Vagina (tissue), 2 donors: Measurements from ENCODE around the gene DUSP18. TPM values are rescaled to one million over a fixed set of nuclear protein-coding genes. Genes with fewer than 3 reads are reported as not detected.

ENCODE experiments used
- DNase-seq, 2 donors: peaks; one replicate each; pipeline ENCODE4 v3.0.0-alpha.2; 2017; ENCODE audit errors: extremely low spot score in 2 of 2
- H3K27ac ChIP-seq: fragments of 200-600 bp; sonication (generic); one replicate; pipeline ENCODE4 v1.5.1; 2019
- H3K27me3 ChIP-seq: fragments of 200-600 bp; sonication (generic); one replicate; pipeline ENCODE4 v1.5.1; 2019
- H3K36me3 ChIP-seq, 2 donors: fragments of 200-600 bp; sonication (generic); one replicate each; pipeline ENCODE4 v1.5.1; 2017 to 2019
- H3K4me1 ChIP-seq: fragments of 200-600 bp; sonication (generic); one replicate; pipeline ENCODE4 v1.5.1; 2019
- H3K4me3 ChIP-seq, 2 donors: fragments of 200-600 bp; sonication (generic); 1 replicate in 1 of 2; 2 replicates in 1 of 2; pipeline ENCODE4 v1.5.1; 2016 to 2019
- H3K9me3 ChIP-seq: fragments of 200-600 bp; sonication (generic); one replicate; pipeline ENCODE4 v1.5.1; 2019
- POLR2A ChIP-seq, 2 donors: fragments of 450-650 bp; IDR thresholded peaks; one replicate each; pipeline ENCODE4 v1.6.1; 2017; ENCODE audit warnings: antibody characterized with exemption in 2 of 2, mild to moderate bottlenecking in 2 of 2, moderate library complexity in 2 of 2
- POLR2AphosphoS5 ChIP-seq, 2 donors: sonication (generic); formaldehyde crosslinking; IDR thresholded peaks; one replicate each; pipeline ENCODE4 v1.9.0; 2017; ENCODE audit warnings: antibody characterized with exemption in 2 of 2, mild to moderate bottlenecking in 2 of 2, low read depth in 1 of 2; ENCODE audit not compliant: insufficient read depth in 1 of 2
- intact Hi-C: fragments of 100-400 bp; cut with DNase I; formaldehyde crosslinking; loops from one replicate; pipeline ENCODE4 v1.15.1; 2023
- total RNA-seq: library from RNA; depleted of rRNA; stranded (reverse); fragments of >200 nt; gene quantifications from one replicate; pipeline ENCODE4 v1.2.3, GENCODE V29; 2016
- TF ChIP-seq, protein P1 (sequence below), 3 experiments: fragments of 450-650 bp in 2 of 3; fragments of 200-600 bp in 1 of 3; sonication (generic) in 1 of 3; IDR thresholded peaks; one replicate each; pipeline ENCODE4 v1.5.1; 2017 to 2019; ENCODE audit warnings: antibody characterized with exemption in 3 of 3, mild to moderate bottlenecking in 2 of 3, moderate library complexity in 2 of 3

DUSP18 gene
- total RNA-seq, 1 donor from 2014 or later = 7.4 TPM

DNA sequence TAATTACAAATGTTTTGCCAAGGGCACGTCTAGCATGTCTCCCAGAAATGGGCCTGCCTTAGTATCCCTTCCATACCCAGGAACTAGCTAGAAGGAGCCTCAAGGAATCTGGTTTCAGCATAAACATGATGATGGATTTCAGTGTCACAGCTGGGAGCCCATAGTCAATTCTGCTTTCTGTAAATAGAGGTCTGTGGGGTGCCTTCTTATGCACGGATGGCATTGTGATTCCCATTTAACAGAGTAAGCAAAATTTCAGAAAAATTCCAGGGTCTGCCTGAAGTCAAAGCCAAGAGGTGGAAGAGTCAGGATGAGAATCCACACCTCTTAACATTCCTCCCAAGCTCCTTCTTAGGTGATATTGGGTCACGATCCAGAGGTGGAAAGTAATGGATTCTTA is 12.1 kb downstream of the DUSP18 start:
- intact Hi-C loops = no loop called here
- TF ChIP-seq, protein P1, sequence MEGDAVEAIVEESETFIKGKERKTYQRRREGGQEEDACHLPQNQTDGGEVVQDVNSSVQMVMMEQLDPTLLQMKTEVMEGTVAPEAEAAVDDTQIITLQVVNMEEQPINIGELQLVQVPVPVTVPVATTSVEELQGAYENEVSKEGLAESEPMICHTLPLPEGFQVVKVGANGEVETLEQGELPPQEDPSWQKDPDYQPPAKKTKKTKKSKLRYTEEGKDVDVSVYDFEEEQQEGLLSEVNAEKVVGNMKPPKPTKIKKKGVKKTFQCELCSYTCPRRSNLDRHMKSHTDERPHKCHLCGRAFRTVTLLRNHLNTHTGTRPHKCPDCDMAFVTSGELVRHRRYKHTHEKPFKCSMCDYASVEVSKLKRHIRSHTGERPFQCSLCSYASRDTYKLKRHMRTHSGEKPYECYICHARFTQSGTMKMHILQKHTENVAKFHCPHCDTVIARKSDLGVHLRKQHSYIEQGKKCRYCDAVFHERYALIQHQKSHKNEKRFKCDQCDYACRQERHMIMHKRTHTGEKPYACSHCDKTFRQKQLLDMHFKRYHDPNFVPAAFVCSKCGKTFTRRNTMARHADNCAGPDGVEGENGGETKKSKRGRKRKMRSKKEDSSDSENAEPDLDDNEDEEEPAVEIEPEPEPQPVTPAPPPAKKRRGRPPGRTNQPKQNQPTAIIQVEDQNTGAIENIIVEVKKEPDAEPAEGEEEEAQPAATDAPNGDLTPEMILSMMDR (IDR thresholded peaks at IDR 0.05) = no peak
- no peak for TF ChIP-seq POLR2A (IDR thresholded peaks at IDR 0.05)
- TF ChIP-seq POLR2AphosphoS5 (IDR thresholded peaks at IDR 0.05; ENCODE audit: insufficient read depth in 1 of 2, low read depth in 1 of 2) = no peak
- Histone ChIP-seq H3K4me1 (no peaks in the 10 kb centered on the region), H3K27ac (no peak overlapping the region), H3K36me3 (peaks cover 0 to 5% of the 10 kb centered on the region in 2 donors), H3K27me3 (no peaks in the 10 kb centered on the region), H3K4me3 (no peak overlapping the region), H3K9me3 (no peaks in the 10 kb centered on the region)
- no peak for DNase-seq

DNA sequence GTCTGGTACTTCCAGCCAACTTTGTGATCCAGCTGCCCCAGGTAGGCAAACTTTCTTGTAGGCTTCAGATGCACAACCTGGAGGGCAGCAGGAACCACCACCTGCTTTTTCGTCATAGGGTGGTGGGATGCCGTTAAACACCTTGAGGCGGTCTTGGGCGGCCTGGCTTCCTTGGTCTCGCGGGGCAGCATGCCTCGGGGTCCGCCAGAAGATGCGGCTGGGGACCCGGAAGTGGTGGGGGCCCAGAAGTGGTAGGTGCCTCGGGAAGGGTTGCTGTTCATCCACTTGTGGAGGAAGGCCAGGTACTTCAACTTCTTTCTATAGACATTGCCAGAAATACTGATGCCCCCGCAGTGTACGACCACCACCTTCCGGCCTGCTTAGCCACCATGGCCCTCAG is 13.3 kb downstream of the DUSP18 start:
- no peak overlapping the region for H3K4me3 ChIP-seq
- DNase-seq = no peak
- TF ChIP-seq POLR2A (IDR thresholded peaks at IDR 0.05) (no peak), POLR2AphosphoS5 (IDR thresholded peaks at IDR 0.05; ENCODE audit: insufficient read depth in 1 of 2, low read depth in 1 of 2) (no peak)
- TF ChIP-seq, protein P1 (IDR thresholded peaks at IDR 0.05) = no peak
- H3K9me3 ChIP-seq = no peaks in the 10 kb centered on the region
- H3K36me3 ChIP-seq = peaks cover 0 to 5% of the 10 kb centered on the region in 2 donors
- no peak overlapping the region for H3K27ac ChIP-seq
- intact Hi-C loops = no loop called here
- H3K27me3 ChIP-seq = no peaks in the 10 kb centered on the region
- no peaks in the 10 kb centered on the region for H3K4me1 ChIP-seq

DNA sequence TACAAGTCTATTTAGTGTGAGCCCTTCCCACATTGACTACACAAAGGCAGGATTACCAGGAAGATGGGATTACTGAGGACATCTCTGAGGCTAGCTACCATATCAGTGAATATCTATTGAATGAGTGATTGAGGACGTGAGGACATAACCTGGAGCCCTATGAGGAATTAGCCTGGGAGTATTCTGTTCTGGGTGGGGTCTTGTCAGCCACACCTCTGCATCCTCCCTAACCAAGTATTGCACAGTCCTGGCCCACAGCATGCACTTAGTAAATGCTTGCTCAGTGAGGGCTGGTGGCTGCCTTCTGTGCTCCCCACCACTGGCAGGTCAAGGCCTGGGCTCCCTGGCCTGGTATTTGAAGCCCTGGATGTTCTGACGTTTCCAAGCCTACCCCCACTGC is 14.8 kb downstream of the DUSP18 start:
- no peak for DNase-seq
- Histone ChIP-seq H3K9me3 (no peaks in the 10 kb centered on the region), H3K4me1 (no peaks in the 10 kb centered on the region), H3K4me3 (no peak overlapping the region), H3K27me3 (no peaks in the 10 kb centered on the region), H3K36me3 (peaks cover 0 to 5% of the 10 kb centered on the region in 2 donors), H3K27ac (no peak overlapping the region)
- TF ChIP-seq POLR2AphosphoS5 (IDR thresholded peaks at IDR 0.05; ENCODE audit: insufficient read depth in 1 of 2, low read depth in 1 of 2) (no peak), POLR2A (IDR thresholded peaks at IDR 0.05) (no peak)
- intact Hi-C loops = no loop called here

DNA sequence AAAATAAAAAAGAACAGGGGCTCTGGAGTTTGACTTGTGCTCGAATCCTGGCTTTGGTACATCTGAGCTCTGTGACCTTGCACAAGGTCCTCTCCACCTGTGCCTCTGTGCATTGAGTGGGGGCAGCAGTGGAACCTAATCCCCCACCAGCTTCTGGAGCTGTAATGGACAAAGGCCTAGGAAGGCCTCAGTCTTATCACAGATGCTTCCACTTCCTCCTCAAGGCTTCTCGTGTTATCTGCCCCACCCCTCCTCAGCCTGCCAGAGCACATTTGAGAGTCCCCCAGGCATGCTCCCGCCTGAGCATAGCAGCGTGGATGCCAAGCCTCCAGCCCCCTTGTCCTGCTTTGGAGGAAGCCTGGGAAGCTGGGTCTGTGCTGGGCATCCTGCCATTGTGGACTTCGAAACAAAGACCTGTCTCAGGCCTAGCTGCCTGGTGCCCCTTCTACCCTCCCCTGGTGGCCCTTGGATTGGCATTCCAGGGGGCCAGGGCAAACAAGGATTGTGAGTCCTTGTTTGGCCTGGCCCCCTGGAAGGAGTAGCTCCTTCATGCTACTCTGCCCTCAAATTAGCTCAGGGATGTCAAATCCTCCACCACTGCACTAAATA is 17.1 kb downstream of the DUSP18 start:
- H3K36me3 ChIP-seq = peaks cover 0 to 5% of the 10 kb centered on the region in 2 donors
- intact Hi-C loops = no loop called here
- no peak for DNase-seq
- H3K9me3 ChIP-seq = no peaks in the 10 kb centered on the region
- H3K27me3 ChIP-seq = no peaks in the 10 kb centered on the region
- no peak overlapping the region for H3K27ac ChIP-seq
- TF ChIP-seq POLR2AphosphoS5 (IDR thresholded peaks at IDR 0.05; ENCODE audit: insufficient read depth in 1 of 2, low read depth in 1 of 2) (no peak), POLR2A (IDR thresholded peaks at IDR 0.05) (no peak)
- TF ChIP-seq, protein P1 (IDR thresholded peaks at IDR 0.05) = no peak
- H3K4me1 ChIP-seq = no peaks in the 10 kb centered on the region
- H3K4me3 ChIP-seq = no peak overlapping the region

DNA sequence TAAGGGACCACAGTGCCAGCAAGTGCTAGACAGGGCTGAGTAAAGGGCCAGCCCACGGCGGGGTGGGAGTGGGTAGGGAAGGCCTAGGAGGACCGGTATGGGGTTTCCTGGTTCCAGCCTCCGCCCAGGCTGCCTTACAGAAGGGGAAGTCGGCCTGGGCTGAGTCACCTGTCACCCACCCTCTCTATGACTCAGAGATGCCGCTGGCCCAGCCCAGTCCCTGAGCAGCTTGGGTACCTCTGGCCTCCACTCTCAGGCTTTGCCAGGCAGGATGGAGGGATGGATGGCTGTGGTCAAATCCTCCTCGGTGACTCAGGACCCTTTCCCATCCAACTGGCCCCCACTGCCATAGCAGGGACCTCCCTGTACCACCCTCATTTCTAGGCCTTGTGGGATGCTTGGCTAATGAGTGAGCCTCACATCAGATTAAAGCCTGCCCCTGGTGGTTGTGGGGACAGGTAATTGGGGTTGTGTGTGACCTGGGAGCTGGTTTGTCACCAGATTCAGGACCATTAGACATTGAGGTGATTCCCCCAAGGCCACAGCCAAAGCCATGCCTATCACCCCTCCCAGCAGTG is 18.2 kb downstream of the DUSP18 start:
- TF ChIP-seq POLR2A (IDR thresholded peaks at IDR 0.05) (no peak), POLR2AphosphoS5 (IDR thresholded peaks at IDR 0.05; ENCODE audit: insufficient read depth in 1 of 2, low read depth in 1 of 2) (no peak)
- TF ChIP-seq, protein P1 (IDR thresholded peaks at IDR 0.05) = no peak
- no peak for DNase-seq
- no peak overlapping the region for H3K27ac ChIP-seq
- no peak overlapping the region for H3K4me3 ChIP-seq
- intact Hi-C loops = no loop called here
- no peaks in the 10 kb centered on the region for H3K4me1 ChIP-seq
- peaks cover 0 to 5% of the 10 kb centered on the region in 2 donors for H3K36me3 ChIP-seq
- H3K27me3 ChIP-seq = no peaks in the 10 kb centered on the region
- H3K9me3 ChIP-seq = no peaks in the 10 kb centered on the region
